ENCODE measurements around the gene IL15RA. TPM values are rescaled to one million over a fixed set of nuclear protein-coding genes. Genes with fewer than 3 reads are reported as not detected.

IL15RA gene
- total and polyA plus RNA-seq, 2 donors (not counting 3 experiments of a cell fraction or from before 2014, with no cell fraction given): 18.8 to 20.6 TPM

- intact Hi-C loops (cut with micrococcal nuclease) (no loop called here), dilution Hi-C loops (cut with MboI; ENCODE audit: extremely low pct_ligation_motif_present, low sequenced_read_pairs) (no loop called here)
- Histone ChIP-seq H3K4me1 (ENCODE audit: control insufficient read depth, extremely low read depth, insufficient read depth, low read length) (no peaks in the 10 kb centered on the region), H3K27ac (ENCODE audit: insufficient read depth, low read depth, low read length) (no peak overlapping the region), H3K36me3 (ENCODE audit: control insufficient read depth in 2 of 2, extremely low read depth in 1 of 2, insufficient read depth in 2 of 2, low read length in 2 of 2) (peaks cover 11 to 28% of the 10 kb centered on the region in 2 experiments), H3K9ac (replicated peaks; ENCODE audit: extremely low read depth, insufficient read depth, low read length) (no peak overlapping the region), H2AFZ (ENCODE audit: low read depth, low read length) (no peak overlapping the region), H3K4me3 (replicated peaks in 1 of 3; ENCODE audit: insufficient read depth in 1 of 3, low read depth in 1 of 3, low read length in 3 of 3) (no peak overlapping the region), H3K79me2 (ENCODE audit: control insufficient read depth, insufficient read depth, low read length) (no peaks in the 10 kb centered on the region), H3K9me1 (replicated peaks; ENCODE audit: control insufficient read depth, extremely low read depth, insufficient read depth, low read length) (no peaks in the 10 kb centered on the region), H3K27me3 (ENCODE audit: control insufficient read depth in 2 of 2, insufficient read depth in 2 of 2, low read length in 2 of 2) (no peaks in the 10 kb centered on the region), H3K4me2 (ENCODE audit: insufficient read depth, low read length) (no peak overlapping the region), H4K20me1 (replicated peaks; ENCODE audit: control insufficient read depth, extremely low read depth, insufficient read depth, low read length) (no peaks in the 10 kb centered on the region), H3K9me3 (replicated peaks; ENCODE audit: control insufficient read depth, insufficient read depth, low read length) (no peaks in the 10 kb centered on the region)
- TF ChIP-seq FOS (IDR thresholded peaks at IDR 0.05; ENCODE audit: borderline replicate concordance, insufficient read depth, low read length): no peak
- TF ChIP-seq GATA2 (IDR thresholded peaks at IDR 0.05; ENCODE audit: insufficient read depth, insufficient read length, low read depth, low read length): no peak
- ChIA-PET POLR2A (no interaction called here), CTCF (no interaction called here)
- no peak for FAIRE-seq
- BruUV-seq (replicated peaks): no TSS peak
- no peak for DNase-seq (ENCODE audit: low read depth, low spot score)
These were observed 47.1 kb downstream of the IL15RA start for GRCh38 chr10:5930272-5930671.

- H3K4me1 ChIP-seq (ENCODE audit: control insufficient read depth, extremely low read depth, insufficient read depth, low read length): no peaks in the 10 kb centered on the region
- H3K36me3 ChIP-seq (ENCODE audit: control insufficient read depth in 2 of 2, extremely low read depth in 1 of 2, insufficient read depth in 2 of 2, low read length in 2 of 2): peaks cover 6 to 35% of the 10 kb centered on the region in 2 experiments
- TF ChIP-seq EZH2 (IDR thresholded peaks at IDR 0.05; ENCODE audit: borderline replicate concordance, low read depth, low read length, severe bottlenecking) (no peak), CTCF (IDR thresholded peaks at IDR 0.05; ENCODE audit: extremely low read depth in 1 of 2, insufficient read depth in 1 of 2, low read depth in 1 of 2, low read length in 2 of 2) (no peak), FOS (IDR thresholded peaks at IDR 0.05; ENCODE audit: borderline replicate concordance, insufficient read depth, low read length) (no peak), MYC (IDR thresholded peaks at IDR 0.05; ENCODE audit: low read depth, low read length) (no peak)
- H3K9ac ChIP-seq (replicated peaks; ENCODE audit: extremely low read depth, insufficient read depth, low read length): no peak overlapping the region
- no peak overlapping the region for H3K27ac ChIP-seq (ENCODE audit: insufficient read depth, low read depth, low read length)
- H3K4me2 ChIP-seq (ENCODE audit: insufficient read depth, low read length): no peak overlapping the region
- H4K20me1 ChIP-seq (replicated peaks; ENCODE audit: control insufficient read depth, extremely low read depth, insufficient read depth, low read length): no peaks in the 10 kb centered on the region
- CTCF ChIA-PET: interaction anchor here (0.8 to 1.3 kb wide), 4 partner anchors 13 to 472 kb away, joined by 4 to 5 read pairs (median 4); no protein-coding TSS in a partner anchor
- no peak overlapping the region for H2AFZ ChIP-seq (ENCODE audit: low read depth, low read length)
- no peaks in the 10 kb centered on the region for H3K27me3 ChIP-seq (ENCODE audit: control insufficient read depth in 2 of 2, insufficient read depth in 2 of 2, low read length in 2 of 2)
- DNase-seq (ENCODE audit: low read depth, low spot score) (no peak), FAIRE-seq (no peak)
- POLR2A ChIA-PET: no interaction called here
- dilution Hi-C loops (cut with MboI; ENCODE audit: extremely low pct_ligation_motif_present, low sequenced_read_pairs): no loop called here
- no TSS peak for BruUV-seq (replicated peaks)
- H3K9me3 ChIP-seq (replicated peaks; ENCODE audit: control insufficient read depth, insufficient read depth, low read length): no peaks in the 10 kb centered on the region
- H3K79me2 ChIP-seq (ENCODE audit: control insufficient read depth, insufficient read depth, low read length): no peaks in the 10 kb centered on the region
- H3K4me3 ChIP-seq (replicated peaks in 1 of 3; ENCODE audit: insufficient read depth in 1 of 3, low read depth in 1 of 3, low read length in 3 of 3): no peak overlapping the region
- H3K9me1 ChIP-seq (replicated peaks; ENCODE audit: control insufficient read depth, extremely low read depth, insufficient read depth, low read length): no peaks in the 10 kb centered on the region
- intact Hi-C loops (cut with micrococcal nuclease): no loop called here
These were observed 47.9 kb downstream of the IL15RA start for GRCh38 chr10:5929442-5929841.

All from endothelial cell of umbilical vein (primary cell).